Fibroblast of skin of right biceps (primary cell): Measurements from ENCODE around the gene MBTPS2.
"Not testable (repeated sequence)": the region's sequence is repeated elsewhere in the genome, so short reads cannot be mapped to it uniquely, and the experiment has no call there.

ENCODE experiments used
- DNase-seq: peaks from one replicate; pipeline ENCODE4 v3.0.0-alpha.2; 2013

The MBTPS2 gene

GRCh38 chrX:21863241-21863640 lies 23.8 kb downstream of the MBTPS2 start:
- peak; percentile 31 for DNase-seq

- DNase-seq = peak; percentile 12
Measured at GRCh38 chrX:21865436-21865835, 26.0 kb downstream of the MBTPS2 start.

GRCh38 chrX:21870494-21870893 lies 31.1 kb downstream of the MBTPS2 start:
- no peak for DNase-seq

GRCh38 chrX:21873063-21873775 lies 33.8 kb downstream of the MBTPS2 start:
- DNase-seq = no peak

DNA sequence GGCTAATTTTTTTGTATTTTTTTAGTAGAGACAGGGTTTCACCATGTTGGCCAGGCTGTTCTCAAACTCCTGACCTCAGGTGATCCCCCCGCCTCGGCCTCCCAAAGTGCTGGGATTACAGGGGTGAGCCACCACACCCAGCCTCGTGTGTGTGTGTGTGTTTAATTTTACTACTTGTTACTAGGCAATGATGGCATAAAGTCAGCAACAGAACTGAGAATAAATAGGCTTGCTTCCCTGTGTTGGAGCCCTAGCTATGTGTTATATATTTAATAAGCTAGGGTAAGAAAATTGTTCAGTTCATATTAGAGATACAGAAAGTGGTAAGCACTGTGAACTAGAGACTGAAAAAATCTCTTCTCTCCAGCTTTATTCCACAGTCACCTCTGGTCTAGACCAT lies 34.8 kb downstream of the MBTPS2 start:
- DNase-seq = not testable (repeated sequence)

DNA sequence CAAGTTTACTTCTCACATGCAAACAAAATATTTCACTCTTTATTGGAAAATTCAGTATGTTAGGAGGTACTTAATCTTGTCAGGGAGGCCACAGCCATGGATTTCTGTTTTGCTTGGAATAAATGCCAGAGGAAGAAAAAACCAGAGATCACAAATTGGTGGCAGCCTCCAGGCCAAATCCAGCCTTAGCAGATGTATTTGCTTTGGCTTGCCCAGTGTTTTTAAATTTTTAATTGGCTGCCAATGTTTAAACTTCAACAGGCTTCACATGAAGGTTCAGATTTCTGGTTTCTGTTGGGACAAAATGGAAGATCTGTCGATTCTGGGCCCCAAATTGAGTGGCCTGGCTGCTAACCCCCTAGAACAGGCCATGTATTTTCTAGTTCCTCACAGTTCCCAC lies 35.6 kb downstream of the MBTPS2 start:
- no peak for DNase-seq

GRCh38 chrX:21881881-21882574 lies 42.6 kb downstream of the MBTPS2 start:
- DNase-seq = no peak

- no peak for DNase-seq
Measured at GRCh38 chrX:21883258-21883657, 43.8 kb downstream of the MBTPS2 start.

- peak; percentile 32 for DNase-seq
Measured at GRCh38 chrX:21885568-21885967, 46.2 kb downstream of the MBTPS2 start.

DNA sequence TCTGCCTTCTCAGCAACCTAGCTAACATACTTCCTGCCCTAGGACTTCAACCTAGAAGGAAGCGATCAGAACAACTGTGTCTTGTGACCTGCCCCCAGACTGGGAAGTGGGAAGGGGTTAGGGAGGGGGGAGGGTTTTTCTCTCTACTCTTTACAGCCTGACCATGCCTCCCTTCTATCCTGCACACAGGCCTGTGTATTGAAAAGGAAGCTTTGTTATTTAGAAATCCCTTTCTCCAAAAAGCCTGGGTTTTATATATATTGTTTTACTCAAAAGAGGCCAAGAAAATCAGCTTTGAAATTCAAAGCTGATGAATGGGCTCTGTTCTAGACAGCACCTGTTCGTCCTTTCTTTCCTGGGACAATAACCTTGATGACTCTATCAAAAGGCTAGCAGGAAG lies 65.9 kb downstream of the MBTPS2 start:
- DNase-seq = no peak

DNA sequence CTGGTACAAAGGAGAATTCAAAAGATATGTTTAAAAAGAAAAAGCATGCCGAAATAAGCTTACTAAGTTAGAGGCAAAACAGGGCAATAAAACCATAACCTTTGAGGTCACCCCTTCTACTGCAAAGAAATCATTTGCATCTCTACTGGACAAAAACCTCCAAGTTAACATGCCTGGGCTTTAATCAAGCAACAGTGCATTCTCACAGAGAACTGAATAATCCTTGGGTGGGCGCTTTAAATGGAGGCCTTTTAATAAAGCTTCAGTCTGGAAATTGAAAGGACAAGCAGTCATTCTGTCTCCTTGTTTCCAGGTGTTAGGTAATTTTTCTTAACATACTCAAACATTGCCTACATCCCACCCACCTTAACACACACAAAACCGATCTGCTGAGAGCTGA lies 66.5 kb downstream of the MBTPS2 start:
- no peak for DNase-seq

- DNase-seq = peak; percentile 64
Measured at GRCh38 chrX:21907260-21907659, 67.8 kb downstream of the MBTPS2 start.

- DNase-seq = no peak
Measured at GRCh38 chrX:21911481-21911880, 72.1 kb downstream of the MBTPS2 start.

- DNase-seq = no peak
Measured at GRCh38 chrX:21912220-21912619, 72.8 kb downstream of the MBTPS2 start.

DNA sequence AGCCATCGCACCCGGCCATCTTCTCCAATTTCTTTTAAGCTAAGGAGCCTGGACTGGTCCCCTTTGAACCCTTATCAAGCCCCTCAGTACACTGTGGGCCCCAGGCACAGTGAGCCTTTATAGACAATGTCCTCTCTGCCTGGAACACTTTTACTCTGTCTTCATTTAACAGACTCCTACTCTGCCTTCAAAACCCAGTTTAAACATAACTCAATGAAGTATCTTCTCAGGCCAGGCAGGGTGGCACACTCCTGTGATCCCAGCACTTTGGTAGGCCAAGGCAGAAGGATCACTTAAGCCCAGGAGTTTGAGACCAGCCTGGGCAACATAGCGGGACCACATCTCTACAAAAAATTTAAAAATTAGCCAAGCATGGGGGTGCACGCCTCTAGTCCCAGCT lies 73.6 kb downstream of the MBTPS2 start:
- DNase-seq = no peak

GRCh38 chrX:21926116-21926515 lies 86.7 kb downstream of the MBTPS2 start:
- DNase-seq = no peak

DNA sequence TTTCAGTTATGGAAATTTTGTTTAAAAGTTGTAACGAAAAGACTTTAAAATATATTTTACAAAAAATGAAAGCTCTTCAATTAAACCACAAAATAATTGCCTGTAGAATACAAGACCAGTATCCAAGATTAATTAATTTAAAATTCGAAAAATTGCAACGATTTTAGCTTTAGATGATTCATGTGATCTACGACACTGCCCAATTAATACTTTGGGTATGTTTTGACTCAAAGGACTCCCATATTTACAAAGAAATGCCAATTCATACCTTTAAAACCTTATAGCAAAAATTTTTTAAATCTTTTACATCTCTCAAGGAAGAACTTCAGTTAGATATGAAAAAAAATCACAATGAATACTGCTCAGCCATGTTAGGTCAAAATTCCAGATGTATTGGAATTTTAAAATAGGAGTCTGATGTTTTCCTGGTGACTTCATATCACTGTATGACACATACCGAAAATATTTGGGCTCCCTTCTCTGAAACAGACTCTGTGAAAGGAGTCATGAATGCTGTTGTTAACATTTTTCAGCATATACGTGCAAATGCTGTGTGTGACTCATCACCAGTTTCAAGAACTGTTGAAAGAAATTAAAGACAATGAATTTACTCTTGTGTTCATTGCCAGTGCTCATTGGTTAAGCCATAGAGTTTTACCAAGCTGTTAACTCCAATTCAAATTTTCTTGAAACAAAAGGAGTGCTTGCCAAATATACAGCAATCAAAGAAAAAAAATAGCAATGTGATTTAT lies 87.3 kb downstream of the MBTPS2 start:
- DNase-seq = peak; percentile 97

DNA sequence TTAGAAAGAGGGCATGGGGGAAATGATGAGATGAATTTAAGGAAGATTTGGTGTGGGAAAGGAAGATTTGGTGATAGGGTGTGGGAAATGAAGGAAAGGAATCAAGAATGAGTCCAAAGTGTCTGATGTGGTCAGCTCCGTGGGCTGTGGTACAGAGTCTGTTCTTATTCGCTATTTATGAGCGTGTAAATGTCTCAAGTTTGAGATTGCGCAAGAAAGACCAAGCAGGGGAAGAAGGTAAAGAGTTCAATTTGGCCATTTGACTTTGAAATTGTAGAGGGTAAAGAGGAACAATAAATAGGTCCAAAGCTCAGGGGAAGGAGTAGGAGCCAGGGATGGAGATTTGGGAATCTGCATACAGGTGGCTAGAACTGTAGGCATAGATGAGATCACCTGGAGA lies 89.8 kb downstream of the MBTPS2 start:
- no peak for DNase-seq

DNA sequence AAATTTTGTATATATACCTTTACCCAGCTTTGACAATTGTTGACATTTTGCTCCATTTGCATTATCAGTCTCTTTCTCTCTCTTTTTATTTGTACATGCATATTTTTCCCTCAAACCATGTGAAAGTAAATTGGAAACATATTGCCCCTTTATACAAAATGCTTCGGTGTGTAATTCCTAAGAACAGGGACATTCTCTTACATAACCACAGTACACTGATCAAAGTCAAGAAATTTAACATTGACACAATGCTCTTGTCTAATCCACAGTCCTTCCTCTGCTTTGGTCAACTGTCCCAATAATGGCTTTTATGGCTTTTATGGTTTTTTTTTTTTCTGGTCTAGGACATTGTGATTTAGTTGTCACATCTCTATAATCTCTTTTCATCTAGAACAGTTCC lies 91.6 kb downstream of the MBTPS2 start:
- no peak for DNase-seq

DNA sequence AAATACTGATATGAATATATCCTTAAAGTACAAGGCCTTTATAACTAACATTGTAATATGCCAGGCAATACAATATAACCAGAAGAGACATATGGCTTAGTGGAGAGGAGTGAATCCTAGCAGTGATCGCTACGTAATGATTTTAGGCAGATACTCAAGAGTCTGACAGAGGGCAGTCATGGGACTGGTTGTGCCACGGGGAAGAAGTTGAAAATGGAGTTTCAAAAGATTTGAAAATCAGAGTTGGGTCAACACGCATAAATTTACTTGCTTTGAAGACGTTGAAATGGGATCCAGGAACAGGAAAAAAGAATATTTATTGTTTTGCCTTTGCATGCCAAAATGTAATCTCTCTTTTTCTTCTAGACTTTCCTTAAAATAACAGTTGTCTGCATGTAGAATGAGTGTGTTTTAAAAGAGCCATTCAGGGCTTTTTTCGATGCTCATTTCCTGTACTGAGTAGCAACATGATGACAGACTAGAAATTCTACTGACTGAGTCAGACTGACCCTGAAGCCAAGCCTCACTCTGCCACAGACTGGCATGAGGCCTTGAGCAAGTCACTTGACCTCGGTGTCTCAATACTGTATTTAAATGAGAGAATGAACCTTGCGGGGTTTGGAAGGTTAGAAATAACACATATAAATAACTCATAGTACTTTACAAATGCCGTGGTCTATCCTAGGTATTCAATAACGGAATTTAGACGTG lies 93.0 kb downstream of the MBTPS2 start:
- peak; percentile 90 for DNase-seq

GRCh38 chrX:21933077-21933476 lies 93.7 kb downstream of the MBTPS2 start:
- no peak for DNase-seq

GRCh38 chrX:21934414-21934813 lies 95.0 kb downstream of the MBTPS2 start:
- no peak for DNase-seq
